Ovary (tissue), 3 donors: Measurements from ENCODE around the gene RAB22A.

ENCODE experiments used
- CTCF ChIP-seq, 3 donors: fragments of 450-650 bp in 2 of 3; fragments of 200-600 bp in 1 of 3; IDR thresholded peaks; one replicate each; pipeline versions ENCODE4 v1.5.1 to v1.8.0; 2016 to 2022; ENCODE audit warnings: antibody characterized with exemption in 3 of 3, mild to moderate bottlenecking in 1 of 3
- EP300 ChIP-seq: sonication (generic); formaldehyde crosslinking; IDR thresholded peaks from one replicate; pipeline ENCODE4 v1.6.1; 2017; ENCODE audit warnings: antibody characterized with exemption
- POLR2A ChIP-seq: fragments of 450-650 bp; IDR thresholded peaks from one replicate; pipeline ENCODE4 v1.6.1; 2017; ENCODE audit warnings: antibody characterized with exemption, mild to moderate bottlenecking, moderate library complexity
- donor health status: DM: no; HTN: no; CAD: no.

- no peak for TF ChIP-seq POLR2A
- no peak for TF ChIP-seq CTCF (IDR thresholded peaks at IDR 0.05)
- TF ChIP-seq EP300 = no peak
These were observed 79.9 kb downstream of the RAB22A start for GRCh38 chr20:58389324-58389967.
